CD4-positive, alpha-beta T cell (primary cell): Measurements from ENCODE around the gene PRAME. TPM values are rescaled to one million over a fixed set of nuclear protein-coding genes. Genes with fewer than 3 reads are reported as not detected.
"Not testable (repeated sequence)": the region's sequence is repeated elsewhere in the genome, so short reads cannot be mapped to it uniquely, and the experiment has no call there.

Experiments
- ATAC-seq: fragments of 200-7000 bp; cut with Tn5 transposase; one replicate; pipeline ENCODE4 v1.10.0; 2022; ENCODE audit warnings: mild to moderate bottlenecking; ENCODE audit not compliant: poor library complexity
- CTCF ChIA-PET: fragments of 350-600 bp; sonication (Branson Sonifier 250); formaldehyde crosslinking; loops from one replicate; lab custom pipeline; 2021; ENCODE audit warnings: antibody characterized with exemption, inconsistent platforms; lab: Charles Lee
- POLR2A ChIA-PET: fragments of 350-600 bp; sonication (Branson Sonifier 250); formaldehyde crosslinking; loops from one replicate; lab custom pipeline; 2021; ENCODE audit warnings: antibody characterized with exemption, inconsistent platforms; lab: Charles Lee
- DNase-seq, 14 experiments: peaks; one replicate each; pipeline ENCODE4 v3.0.0-alpha.2; 2013 to 2020; ENCODE audit warnings: mixed read lengths in 2 of 14
- H3K27ac ChIP-seq, 2 donors: one replicate each; pipeline versions ENCODE4 v1.5.1 to v1.7.0; 2013; ENCODE audit warnings: low read length in 2 of 2, low read depth in 1 of 2, mild to moderate bottlenecking in 1 of 2
- H3K27me3 ChIP-seq, 2 experiments: 1 replicate in 1 of 2; 2 replicates in 1 of 2; pipeline versions ENCODE4 v1.6.1 to v1.7.0; 2013; ENCODE audit warnings: low read length in 2 of 2, control low read depth in 1 of 2, mild to moderate bottlenecking in 1 of 2, moderate library complexity in 1 of 2; ENCODE audit not compliant: insufficient read depth in 2 of 2, control insufficient read depth in 1 of 2
- H3K36me3 ChIP-seq: one replicate; pipeline ENCODE4 v1.6.1; 2013; ENCODE audit warnings: low read length, control low read depth; ENCODE audit not compliant: insufficient read depth
- H3K4me1 ChIP-seq: one replicate; pipeline ENCODE4 v1.6.1; 2013; ENCODE audit warnings: low read length, control low read depth; ENCODE audit not compliant: insufficient read depth
- H3K4me3 ChIP-seq: one replicate; pipeline ENCODE4 v1.5.1; 2013; ENCODE audit warnings: mild to moderate bottlenecking, low read length, moderate library complexity
- H3K9me3 ChIP-seq, 2 experiments: 1 replicate in 1 of 2; 2 replicates in 1 of 2; pipeline versions ENCODE4 v1.6.1 to v1.7.0; 2013; ENCODE audit warnings: low read length in 2 of 2, mild to moderate bottlenecking in 2 of 2, control low read depth in 1 of 2, moderate library complexity in 1 of 2; ENCODE audit not compliant: control insufficient read depth in 1 of 2, insufficient read depth in 1 of 2
- H3K27ac Mint-ChIP-seq: one replicate; pipeline ENCODE4 v1.8.0; 2020; ENCODE audit warnings: mixed read lengths
- H3K27me3 Mint-ChIP-seq: one replicate; pipeline ENCODE4 v1.8.0; 2021; ENCODE audit warnings: mixed read lengths
- H3K36me3 Mint-ChIP-seq: one replicate; pipeline ENCODE4 v1.8.0; 2021; ENCODE audit warnings: low read depth, mixed read lengths
- H3K4me1 Mint-ChIP-seq: one replicate; pipeline ENCODE4 v1.8.0; 2021; ENCODE audit warnings: low read depth, mixed read lengths
- H3K4me3 Mint-ChIP-seq: one replicate; pipeline ENCODE4 v1.8.0; 2020; ENCODE audit warnings: mild to moderate bottlenecking, mixed read lengths
- H3K9me3 Mint-ChIP-seq: one replicate; pipeline ENCODE4 v1.8.0; 2020; ENCODE audit warnings: mixed read lengths
- intact Hi-C, 2 experiments: fragments of 100-400 bp; cut with DNase I in 1 of 2; cut with micrococcal nuclease in 1 of 2; formaldehyde crosslinking; loops; one replicate each; pipeline versions ENCODE4 v1.15.1 to v1.9.0; 2023 to 2025; cut with DNase I, micrococcal nuclease
- total RNA-seq, 174 experiments: library from RNA in 2 of 174; stranded (reverse) in 2 of 174; gene quantifications; one replicate each; pipeline ENCODE4 v1.2.3 and lab custom pipeline; 2021 to 2026
- TF ChIP-seq, protein P1 (sequence below): fragments of 200-600 bp; IDR thresholded peaks from one replicate; pipeline ENCODE4 v1.8.0; 2022; ENCODE audit warnings: antibody characterized with exemption, mild to moderate bottlenecking

PRAME gene
- total RNA-seq, 2 experiments from 2014 or later: not detected

DNA sequence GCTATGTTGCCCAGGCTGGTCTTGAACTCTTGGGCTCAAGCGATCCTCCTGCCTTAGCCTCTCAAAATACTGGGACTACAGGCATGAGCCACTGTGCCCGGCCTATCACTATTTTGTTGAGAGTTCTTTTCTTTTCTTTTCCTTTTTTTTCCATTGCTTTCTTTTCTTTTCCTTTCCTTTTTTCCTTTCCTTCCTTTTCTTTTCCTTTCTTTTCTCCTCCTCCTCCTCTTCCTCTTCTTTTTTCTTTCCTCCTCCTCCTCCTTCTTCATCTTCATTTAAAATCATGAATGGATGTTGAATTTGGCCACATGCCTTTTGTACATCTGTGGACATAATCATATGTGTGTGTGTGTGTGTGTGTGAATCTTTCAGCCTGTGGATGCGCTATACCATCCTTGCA is 25.7 kb upstream of the PRAME start:
- H3K4me1 Mint-ChIP-seq: no peaks in the 10 kb centered on the region
- H3K9me3 Mint-ChIP-seq: no peaks in the 10 kb centered on the region
- TF ChIP-seq, protein P1, sequence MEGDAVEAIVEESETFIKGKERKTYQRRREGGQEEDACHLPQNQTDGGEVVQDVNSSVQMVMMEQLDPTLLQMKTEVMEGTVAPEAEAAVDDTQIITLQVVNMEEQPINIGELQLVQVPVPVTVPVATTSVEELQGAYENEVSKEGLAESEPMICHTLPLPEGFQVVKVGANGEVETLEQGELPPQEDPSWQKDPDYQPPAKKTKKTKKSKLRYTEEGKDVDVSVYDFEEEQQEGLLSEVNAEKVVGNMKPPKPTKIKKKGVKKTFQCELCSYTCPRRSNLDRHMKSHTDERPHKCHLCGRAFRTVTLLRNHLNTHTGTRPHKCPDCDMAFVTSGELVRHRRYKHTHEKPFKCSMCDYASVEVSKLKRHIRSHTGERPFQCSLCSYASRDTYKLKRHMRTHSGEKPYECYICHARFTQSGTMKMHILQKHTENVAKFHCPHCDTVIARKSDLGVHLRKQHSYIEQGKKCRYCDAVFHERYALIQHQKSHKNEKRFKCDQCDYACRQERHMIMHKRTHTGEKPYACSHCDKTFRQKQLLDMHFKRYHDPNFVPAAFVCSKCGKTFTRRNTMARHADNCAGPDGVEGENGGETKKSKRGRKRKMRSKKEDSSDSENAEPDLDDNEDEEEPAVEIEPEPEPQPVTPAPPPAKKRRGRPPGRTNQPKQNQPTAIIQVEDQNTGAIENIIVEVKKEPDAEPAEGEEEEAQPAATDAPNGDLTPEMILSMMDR: no peak
- intact Hi-C loops: loop anchor here in 1 of 2 experiments (10.0 kb wide), 1 partner anchor 120 kb away; no protein-coding TSS in a partner anchor
- no peak overlapping the region for H3K27ac ChIP-seq
- no peak overlapping the region for H3K4me3 ChIP-seq
- no peaks in the 10 kb centered on the region for H3K36me3 Mint-ChIP-seq
- H3K4me3 Mint-ChIP-seq: no peak overlapping the region
- no peaks in the 10 kb centered on the region for H3K4me1 ChIP-seq
- H3K36me3 ChIP-seq: no peaks in the 10 kb centered on the region
- H3K27me3 ChIP-seq: peaks cover 5 to 6% of the 10 kb centered on the region in 2 experiments
- H3K27me3 Mint-ChIP-seq: peaks cover 39% of the 10 kb centered on the region
- CTCF ChIA-PET: no interaction called here
- no peak for ATAC-seq
- no peaks in the 10 kb centered on the region for H3K9me3 ChIP-seq
- POLR2A ChIA-PET: interaction anchor here (0.7 kb wide), 1 partner anchor 373 kb away, joined by 3 read pairs; no protein-coding TSS in a partner anchor
- DNase-seq: no peak
- no peak overlapping the region for H3K27ac Mint-ChIP-seq

DNA sequence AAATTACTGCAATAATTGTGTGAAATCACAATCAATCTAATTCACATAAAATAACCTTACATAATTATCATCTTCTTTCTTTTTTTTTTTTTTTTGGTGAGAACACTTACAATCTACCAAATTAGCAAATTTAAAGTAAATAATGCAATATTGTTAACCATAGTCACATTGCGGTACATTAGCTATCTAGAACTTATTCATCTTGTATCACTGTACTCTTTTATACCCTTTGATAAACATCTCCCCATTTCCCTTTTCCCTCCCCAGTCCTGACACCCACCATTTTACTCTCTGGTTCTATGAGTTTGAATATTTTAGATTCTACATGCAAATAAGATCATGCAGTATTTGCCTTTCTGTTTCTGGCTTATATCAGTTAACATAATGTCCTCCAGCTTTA is 24.0 kb upstream of the PRAME start:
- Histone ChIP-seq H3K4me1 (no peaks in the 10 kb centered on the region), H3K27me3 (peaks cover 0 to 5% of the 10 kb centered on the region in 2 experiments), H3K4me3 (no peak overlapping the region), H3K27ac (no peak overlapping the region), H3K9me3 (no peaks in the 10 kb centered on the region), H3K36me3 (no peaks in the 10 kb centered on the region)
- no peak overlapping the region for H3K4me3 Mint-ChIP-seq
- ATAC-seq (no peak), DNase-seq (no peak)
- CTCF ChIA-PET: no interaction called here
- TF ChIP-seq, protein P1: no peak
- no peaks in the 10 kb centered on the region for H3K9me3 Mint-ChIP-seq
- intact Hi-C loops: loop anchor here in 1 of 2 experiments (10.0 kb wide), 1 partner anchor 118 kb away; no protein-coding TSS in a partner anchor
- peaks cover 30% of the 10 kb centered on the region for H3K27me3 Mint-ChIP-seq
- no peak overlapping the region for H3K27ac Mint-ChIP-seq
- no peaks in the 10 kb centered on the region for H3K36me3 Mint-ChIP-seq
- POLR2A ChIA-PET: no interaction called here
- H3K4me1 Mint-ChIP-seq: no peaks in the 10 kb centered on the region

DNA sequence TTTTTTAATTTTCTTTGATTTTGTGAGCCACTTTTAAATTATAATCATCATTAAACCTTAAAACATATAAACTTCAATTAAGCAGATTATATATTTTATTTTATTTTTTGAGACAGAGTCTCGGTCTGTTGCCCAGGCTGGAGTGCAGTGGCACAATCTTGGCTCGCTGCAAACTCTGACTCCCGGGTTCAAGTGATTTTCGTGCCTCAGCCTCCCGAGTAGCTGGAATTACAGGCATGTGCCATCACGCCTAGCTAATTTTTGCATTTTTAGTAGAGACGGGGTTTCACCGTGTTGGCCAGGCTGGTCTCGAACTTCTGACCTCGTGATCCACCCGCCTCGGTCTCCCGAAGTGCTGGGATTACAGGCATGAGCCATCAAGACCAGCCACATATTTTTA is 22.5 kb upstream of the PRAME start:
- H3K9me3 ChIP-seq, POLR2A ChIA-PET, H3K27ac ChIP-seq, DNase-seq, H3K4me3 ChIP-seq, H3K36me3 Mint-ChIP-seq, H3K36me3 ChIP-seq, CTCF ChIA-PET, H3K4me3 Mint-ChIP-seq, H3K4me1 Mint-ChIP-seq, ATAC-seq, H3K27me3 ChIP-seq, H3K4me1 ChIP-seq, H3K9me3 Mint-ChIP-seq, H3K27ac Mint-ChIP-seq: not testable (repeated sequence)
- peaks cover 23% of the 10 kb centered on the region for H3K27me3 Mint-ChIP-seq
- intact Hi-C loops: loop anchor here in 1 of 2 experiments (10.0 kb wide), 1 partner anchor 117 kb away; no protein-coding TSS in a partner anchor
